HepG2 (cell line): ENCODE results near the gene BIRC5. TPM values are rescaled to one million over a fixed set of nuclear protein-coding genes. Genes with fewer than 3 reads are reported as not detected.

Experiments
- ETV5 ChIP-seq: IDR thresholded peaks from 2 replicates; pipeline ENCODE4 v1.6.1; 2018; ENCODE audit warnings: missing biosample characterization, missing genetic modification reagents, inconsistent platforms, borderline replicate concordance
- FOXA3 ChIP-seq: IDR thresholded peaks from 2 replicates; pipeline ENCODE4 v1.6.1; 2016; ENCODE audit warnings: missing genetic modification reagents, missing compliant biosample characterization
- GLI4 ChIP-seq: sonication (generic); formaldehyde crosslinking; IDR thresholded peaks from 2 replicates; pipeline ENCODE4 v1.5.1; 2020; ENCODE audit warnings: missing genetic modification reagents, mild to moderate bottlenecking, moderate library complexity, borderline replicate concordance
- IKZF4 ChIP-seq: sonication (generic); formaldehyde crosslinking; IDR thresholded peaks from 2 replicates; pipeline ENCODE4 v1.5.1; 2020; ENCODE audit warnings: borderline replicate concordance, mild to moderate bottlenecking, low read depth, missing genetic modification reagents; ENCODE audit errors: not compliant biosample characterization
- JARID2 ChIP-seq: sonication (generic); formaldehyde crosslinking; IDR thresholded peaks from 2 replicates; pipeline ENCODE4 v1.8.1; 2023; ENCODE audit warnings: missing genetic modification reagents, inconsistent platforms; ENCODE audit not compliant: insufficient replicate concordance
- KAT8 ChIP-seq: IDR thresholded peaks from 2 replicates; pipeline ENCODE4 v1.6.1; 2016; ENCODE audit warnings: missing genetic modification reagents, missing compliant biosample characterization
- NR2F1 ChIP-seq, 2 experiments: fragments of 450-650 bp in 1 of 2; formaldehyde crosslinking in 1 of 2; IDR thresholded peaks; 2 replicates each; pipeline versions ENCODE4 v1.5.0 to v1.6.1; 2016 to 2020; ENCODE audit warnings: mild to moderate bottlenecking in 1 of 2, missing compliant biosample characterization in 1 of 2, missing genetic modification reagents in 1 of 2, moderate library complexity in 1 of 2
- ZNF143 ChIP-seq: sonication (generic); formaldehyde crosslinking; IDR thresholded peaks from 2 replicates; pipeline ENCODE4 v1.4.0; 2020; ENCODE audit warnings: missing genetic modification reagents
- ZNF17 ChIP-seq: sonication (generic); formaldehyde crosslinking; IDR thresholded peaks from 2 replicates; pipeline ENCODE4 v1.5.0; 2020; ENCODE audit warnings: mild to moderate bottlenecking, missing genetic modification reagents
- ZNF343 ChIP-seq: sonication (generic); formaldehyde crosslinking; IDR thresholded peaks from 2 replicates; pipeline ENCODE4 v1.4.0; 2020; ENCODE audit warnings: mild to moderate bottlenecking, missing genetic modification reagents
- ZNF614 ChIP-seq: IDR thresholded peaks from 2 replicates; pipeline ENCODE4 v1.6.1; 2018; ENCODE audit warnings: missing biosample characterization, missing genetic modification reagents, inconsistent platforms, borderline replicate concordance
- ZNF670 ChIP-seq: sonication (generic); formaldehyde crosslinking; IDR thresholded peaks from 2 replicates; pipeline ENCODE4 v1.8.0; 2022; ENCODE audit warnings: mild to moderate bottlenecking, missing genetic modification reagents, borderline replicate concordance
- ZNF777 ChIP-seq: sonication (generic); formaldehyde crosslinking; IDR thresholded peaks from 2 replicates; pipeline ENCODE4 v1.4.0; 2020; ENCODE audit warnings: missing genetic modification reagents
- polyA plus RNA-seq, 8 experiments: library from polyadenylated mRNA; depleted of rRNA in 3 of 8; stranded (reverse) in 7 of 8; unstranded in 1 of 8; fragments of >200 nt; fragmentation: Illumina TruSeq in 4 of 8; extraction: Trizol in 4 of 8; gene quantifications; 2 replicates each; pipeline versions ENCODE4 v1.2.1 to v1.2.3, GENCODE V29; 2011 to 2016; ENCODE audit warnings: low read depth in 4 of 8, missing spikeins in 1 of 8, mixed read lengths in 1 of 8; ENCODE audit not compliant: insufficient read depth in 1 of 8
- total RNA-seq, 5 experiments: library from RNA; depleted of rRNA; stranded (reverse); fragments of >200 nt; fragmentation: Illumina TruSeq; extraction: Trizol; gene quantifications; 2 replicates each; pipeline ENCODE4 v1.2.3, GENCODE V29; 2016; ENCODE audit warnings: low read depth in 1 of 5
- TF ChIP-seq, protein P1 (sequence below): IDR thresholded peaks from 2 replicates; pipeline ENCODE4 v1.6.1; 2016; ENCODE audit warnings: low read depth, borderline replicate concordance
- TF ChIP-seq, protein P2 (sequence below): sonication (generic); formaldehyde crosslinking; IDR thresholded peaks from 2 replicates; pipeline ENCODE4 v1.8.0; 2022; ENCODE audit warnings: mild to moderate bottlenecking, missing genetic modification reagents
- TF ChIP-seq, protein P3 (sequence below): IDR thresholded peaks from 2 replicates; pipeline ENCODE4 v1.6.1; 2016; ENCODE audit warnings: mild to moderate bottlenecking
- TF ChIP-seq, protein P4 (sequence below): sonication (generic); formaldehyde crosslinking; IDR thresholded peaks from 2 replicates; pipeline ENCODE4 v1.4.0; 2020; ENCODE audit warnings: missing genetic modification reagents
- TF ChIP-seq, protein P5 (sequence below): sonication (generic); formaldehyde crosslinking; IDR thresholded peaks from 2 replicates; pipeline ENCODE4 v1.8.1; 2022; ENCODE audit warnings: low read depth, mild to moderate bottlenecking, missing genetic modification reagents

The BIRC5 gene
- total and polyA plus RNA-seq, 2 of the 13 experiments (the other 11 are each of a cell fraction or from before 2014, with no cell fraction given) = 30.3 to 135 TPM

DNA sequence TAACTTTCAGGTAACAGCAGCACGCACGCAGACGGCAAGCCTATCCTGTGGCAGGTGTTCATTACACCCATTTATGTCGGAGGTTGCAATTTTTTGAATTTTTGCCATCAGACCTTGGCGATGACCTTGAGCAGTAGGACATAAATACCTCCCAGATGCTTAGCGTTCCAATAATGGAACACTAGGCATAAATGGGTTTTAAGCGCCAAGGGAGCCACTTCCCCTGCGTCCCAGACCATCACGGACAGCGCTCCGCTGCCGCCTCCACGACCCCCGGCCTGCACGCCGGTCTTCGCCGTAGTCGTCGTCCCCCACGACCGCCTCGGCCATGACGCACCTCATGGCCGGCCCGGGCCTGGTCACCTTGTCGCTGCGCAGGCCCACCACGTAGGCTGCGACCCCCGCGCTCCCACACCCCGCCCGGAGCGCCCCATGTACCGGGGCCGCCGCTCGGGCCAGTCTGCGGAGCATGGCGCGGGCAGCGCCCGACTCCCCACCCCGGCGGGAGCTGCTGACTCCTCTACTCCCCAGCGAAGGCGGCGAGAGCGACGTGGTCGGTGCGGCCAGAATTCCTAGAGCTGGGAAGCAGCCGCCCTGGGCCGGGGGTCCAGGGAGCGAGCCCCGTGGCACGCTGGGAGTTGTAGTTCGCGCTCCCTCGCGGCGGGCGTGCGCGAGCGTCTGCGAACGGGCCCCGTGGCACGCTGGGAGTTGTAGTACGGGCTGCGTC lies 40.1 kb downstream of the BIRC5 start (continued):
- no peak for TF ChIP-seq NR2F1 (CRISPR knock-in tag; IDR thresholded peaks at IDR 0.05)
- TF ChIP-seq IKZF4 (CRISPR knock-in tag) = peak; percentile 71
- TF ChIP-seq, protein P1, sequence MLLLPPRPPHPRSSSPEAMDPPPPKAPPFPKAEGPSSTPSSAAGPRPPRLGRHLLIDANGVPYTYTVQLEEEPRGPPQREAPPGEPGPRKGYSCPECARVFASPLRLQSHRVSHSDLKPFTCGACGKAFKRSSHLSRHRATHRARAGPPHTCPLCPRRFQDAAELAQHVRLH (CRISPR knock-in tag) = peak; percentile 71
- peak; percentile 45; the same call in 1 of the 2 replicates for TF ChIP-seq FOXA3 (CRISPR knock-in tag)
- TF ChIP-seq, protein P2, sequence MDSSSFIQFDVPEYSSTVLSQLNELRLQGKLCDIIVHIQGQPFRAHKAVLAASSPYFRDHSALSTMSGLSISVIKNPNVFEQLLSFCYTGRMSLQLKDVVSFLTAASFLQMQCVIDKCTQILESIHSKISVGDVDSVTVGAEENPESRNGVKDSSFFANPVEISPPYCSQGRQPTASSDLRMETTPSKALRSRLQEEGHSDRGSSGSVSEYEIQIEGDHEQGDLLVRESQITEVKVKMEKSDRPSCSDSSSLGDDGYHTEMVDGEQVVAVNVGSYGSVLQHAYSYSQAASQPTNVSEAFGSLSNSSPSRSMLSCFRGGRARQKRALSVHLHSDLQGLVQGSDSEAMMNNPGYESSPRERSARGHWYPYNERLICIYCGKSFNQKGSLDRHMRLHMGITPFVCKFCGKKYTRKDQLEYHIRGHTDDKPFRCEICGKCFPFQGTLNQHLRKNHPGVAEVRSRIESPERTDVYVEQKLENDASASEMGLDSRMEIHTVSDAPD (CRISPR knock-in tag) = no peak
- TF ChIP-seq, protein P3, sequence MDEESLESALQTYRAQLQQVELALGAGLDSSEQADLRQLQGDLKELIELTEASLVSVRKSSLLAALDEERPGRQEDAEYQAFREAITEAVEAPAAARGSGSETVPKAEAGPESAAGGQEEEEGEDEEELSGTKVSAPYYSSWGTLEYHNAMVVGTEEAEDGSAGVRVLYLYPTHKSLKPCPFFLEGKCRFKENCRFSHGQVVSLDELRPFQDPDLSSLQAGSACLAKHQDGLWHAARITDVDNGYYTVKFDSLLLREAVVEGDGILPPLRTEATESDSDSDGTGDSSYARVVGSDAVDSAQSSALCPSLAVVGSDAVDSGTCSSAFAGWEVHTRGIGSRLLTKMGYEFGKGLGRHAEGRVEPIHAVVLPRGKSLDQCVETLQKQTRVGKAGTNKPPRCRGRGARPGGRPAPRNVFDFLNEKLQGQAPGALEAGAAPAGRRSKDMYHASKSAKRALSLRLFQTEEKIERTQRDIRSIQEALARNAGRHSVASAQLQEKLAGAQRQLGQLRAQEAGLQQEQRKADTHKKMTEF (CRISPR knock-in tag) = peak; percentile 98
- TF ChIP-seq ZNF143 (CRISPR knock-in tag) = peak; percentile 95
- peak; percentile 51 for TF ChIP-seq JARID2 (CRISPR knock-in tag)
- TF ChIP-seq ZNF670 = peak; percentile 69; the same call in 1 of the 2 replicates
- peak; percentile 95 for TF ChIP-seq GLI4 (CRISPR knock-in tag)
- TF ChIP-seq KAT8 (CRISPR knock-in tag) = peak; percentile 90
- TF ChIP-seq, protein P4, sequence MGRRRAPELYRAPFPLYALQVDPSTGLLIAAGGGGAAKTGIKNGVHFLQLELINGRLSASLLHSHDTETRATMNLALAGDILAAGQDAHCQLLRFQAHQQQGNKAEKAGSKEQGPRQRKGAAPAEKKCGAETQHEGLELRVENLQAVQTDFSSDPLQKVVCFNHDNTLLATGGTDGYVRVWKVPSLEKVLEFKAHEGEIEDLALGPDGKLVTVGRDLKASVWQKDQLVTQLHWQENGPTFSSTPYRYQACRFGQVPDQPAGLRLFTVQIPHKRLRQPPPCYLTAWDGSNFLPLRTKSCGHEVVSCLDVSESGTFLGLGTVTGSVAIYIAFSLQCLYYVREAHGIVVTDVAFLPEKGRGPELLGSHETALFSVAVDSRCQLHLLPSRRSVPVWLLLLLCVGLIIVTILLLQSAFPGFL (CRISPR knock-in tag) = peak; percentile 68; the same call in 1 of the 2 replicates
- TF ChIP-seq, protein P5, sequence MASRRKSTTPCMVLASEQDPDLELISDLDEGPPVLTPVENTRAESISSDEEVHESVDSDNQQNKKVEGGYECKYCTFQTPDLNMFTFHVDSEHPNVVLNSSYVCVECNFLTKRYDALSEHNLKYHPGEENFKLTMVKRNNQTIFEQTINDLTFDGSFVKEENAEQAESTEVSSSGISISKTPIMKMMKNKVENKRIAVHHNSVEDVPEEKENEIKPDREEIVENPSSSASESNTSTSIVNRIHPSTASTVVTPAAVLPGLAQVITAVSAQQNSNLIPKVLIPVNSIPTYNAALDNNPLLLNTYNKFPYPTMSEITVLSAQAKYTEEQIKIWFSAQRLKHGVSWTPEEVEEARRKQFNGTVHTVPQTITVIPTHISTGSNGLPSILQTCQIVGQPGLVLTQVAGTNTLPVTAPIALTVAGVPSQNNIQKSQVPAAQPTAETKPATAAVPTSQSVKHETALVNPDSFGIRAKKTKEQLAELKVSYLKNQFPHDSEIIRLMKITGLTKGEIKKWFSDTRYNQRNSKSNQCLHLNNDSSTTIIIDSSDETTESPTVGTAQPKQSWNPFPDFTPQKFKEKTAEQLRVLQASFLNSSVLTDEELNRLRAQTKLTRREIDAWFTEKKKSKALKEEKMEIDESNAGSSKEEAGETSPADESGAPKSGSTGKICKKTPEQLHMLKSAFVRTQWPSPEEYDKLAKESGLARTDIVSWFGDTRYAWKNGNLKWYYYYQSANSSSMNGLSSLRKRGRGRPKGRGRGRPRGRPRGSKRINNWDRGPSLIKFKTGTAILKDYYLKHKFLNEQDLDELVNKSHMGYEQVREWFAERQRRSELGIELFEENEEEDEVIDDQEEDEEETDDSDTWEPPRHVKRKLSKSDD (CRISPR knock-in tag) = peak; percentile 84
- TF ChIP-seq ZNF17 (CRISPR knock-in tag) = no peak
- TF ChIP-seq ZNF614 (CRISPR knock-in tag) = peak; percentile 91; the same call in 1 of the 2 replicates
- no peak; the same call in 1 of the 2 replicates for TF ChIP-seq ETV5 (CRISPR knock-in tag)
- TF ChIP-seq ZNF777 (CRISPR knock-in tag) = peak; percentile 75
- peak; percentile 34; the same call in 1 of the 2 replicates for TF ChIP-seq ZNF343 (CRISPR knock-in tag)
